ENCODE results near the gene KCNMB1. TPM values are rescaled to one million over a fixed set of nuclear protein-coding genes. Genes with fewer than 3 reads are reported as not detected.

The KCNMB1 gene
- total RNA-seq, 6 experiments from 2014 or later: not detected

DNA sequence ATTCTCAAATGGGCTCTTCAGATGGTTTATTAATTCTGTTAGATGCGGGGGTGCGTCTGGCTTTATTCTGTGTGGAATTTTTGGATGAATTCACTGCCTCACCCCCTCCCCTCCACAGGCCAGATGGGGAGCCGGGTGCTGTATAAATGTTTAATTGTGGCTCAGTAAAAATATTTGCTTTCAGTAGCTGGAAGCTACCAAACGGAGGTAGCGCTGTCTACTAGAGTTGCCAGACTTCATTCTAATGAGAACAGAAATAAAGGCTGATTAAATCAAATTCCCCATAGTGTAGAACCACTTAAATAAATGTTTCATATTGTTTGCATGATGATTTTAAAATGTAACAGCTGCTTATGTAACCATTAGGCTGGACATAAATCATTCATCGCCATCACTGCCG is 34.5 kb upstream of the KCNMB1 start:
- TF ChIP-seq, protein P1, sequence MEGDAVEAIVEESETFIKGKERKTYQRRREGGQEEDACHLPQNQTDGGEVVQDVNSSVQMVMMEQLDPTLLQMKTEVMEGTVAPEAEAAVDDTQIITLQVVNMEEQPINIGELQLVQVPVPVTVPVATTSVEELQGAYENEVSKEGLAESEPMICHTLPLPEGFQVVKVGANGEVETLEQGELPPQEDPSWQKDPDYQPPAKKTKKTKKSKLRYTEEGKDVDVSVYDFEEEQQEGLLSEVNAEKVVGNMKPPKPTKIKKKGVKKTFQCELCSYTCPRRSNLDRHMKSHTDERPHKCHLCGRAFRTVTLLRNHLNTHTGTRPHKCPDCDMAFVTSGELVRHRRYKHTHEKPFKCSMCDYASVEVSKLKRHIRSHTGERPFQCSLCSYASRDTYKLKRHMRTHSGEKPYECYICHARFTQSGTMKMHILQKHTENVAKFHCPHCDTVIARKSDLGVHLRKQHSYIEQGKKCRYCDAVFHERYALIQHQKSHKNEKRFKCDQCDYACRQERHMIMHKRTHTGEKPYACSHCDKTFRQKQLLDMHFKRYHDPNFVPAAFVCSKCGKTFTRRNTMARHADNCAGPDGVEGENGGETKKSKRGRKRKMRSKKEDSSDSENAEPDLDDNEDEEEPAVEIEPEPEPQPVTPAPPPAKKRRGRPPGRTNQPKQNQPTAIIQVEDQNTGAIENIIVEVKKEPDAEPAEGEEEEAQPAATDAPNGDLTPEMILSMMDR (IDR thresholded peaks at IDR 0.05): no peak
- H3K27me3 Mint-ChIP-seq (ENCODE audit: insufficient read depth): peaks cover 18% of the 10 kb centered on the region
- DNase-seq: no peak
- H3K9me3 Mint-ChIP-seq: no peaks in the 10 kb centered on the region
- H3K4me3 Mint-ChIP-seq: no peak overlapping the region
- H3K27ac Mint-ChIP-seq: no peak overlapping the region
- no peaks in the 10 kb centered on the region for H3K36me3 Mint-ChIP-seq (ENCODE audit: low read depth)
- peaks cover 3% of the 10 kb centered on the region; the same call in 1 of the 2 replicates for H3K4me1 Mint-ChIP-seq (ENCODE audit: low read depth)

DNA sequence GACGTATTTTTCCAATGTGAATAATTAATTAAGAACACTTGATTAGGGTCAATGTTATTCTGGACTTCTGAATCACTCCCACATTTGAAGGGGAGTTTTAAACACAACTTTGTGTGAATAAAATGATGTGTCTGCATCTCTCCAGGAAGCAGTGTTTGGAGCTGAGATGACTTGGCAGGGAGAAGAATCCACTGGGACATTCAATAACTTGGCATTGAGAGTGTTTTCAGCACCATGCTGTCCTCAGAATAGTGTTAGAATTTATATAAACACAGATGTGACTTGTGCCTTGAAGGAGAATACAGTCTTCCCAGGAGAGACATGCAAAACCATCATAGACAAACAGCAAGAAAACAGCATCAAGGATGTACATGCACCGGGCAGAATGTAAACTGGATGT is 32.7 kb upstream of the KCNMB1 start:
- TF ChIP-seq, protein P1 (IDR thresholded peaks at IDR 0.05): no peak
- H3K9me3 Mint-ChIP-seq: no peaks in the 10 kb centered on the region
- H3K4me1 Mint-ChIP-seq (ENCODE audit: low read depth): peaks cover 6% of the 10 kb centered on the region; the same call in 1 of the 2 replicates
- peaks cover 17% of the 10 kb centered on the region for H3K27me3 Mint-ChIP-seq (ENCODE audit: insufficient read depth)
- no peak overlapping the region for H3K4me3 Mint-ChIP-seq
- no peak overlapping the region for H3K27ac Mint-ChIP-seq
- no peak for DNase-seq
- no peaks in the 10 kb centered on the region for H3K36me3 Mint-ChIP-seq (ENCODE audit: low read depth)

DNA sequence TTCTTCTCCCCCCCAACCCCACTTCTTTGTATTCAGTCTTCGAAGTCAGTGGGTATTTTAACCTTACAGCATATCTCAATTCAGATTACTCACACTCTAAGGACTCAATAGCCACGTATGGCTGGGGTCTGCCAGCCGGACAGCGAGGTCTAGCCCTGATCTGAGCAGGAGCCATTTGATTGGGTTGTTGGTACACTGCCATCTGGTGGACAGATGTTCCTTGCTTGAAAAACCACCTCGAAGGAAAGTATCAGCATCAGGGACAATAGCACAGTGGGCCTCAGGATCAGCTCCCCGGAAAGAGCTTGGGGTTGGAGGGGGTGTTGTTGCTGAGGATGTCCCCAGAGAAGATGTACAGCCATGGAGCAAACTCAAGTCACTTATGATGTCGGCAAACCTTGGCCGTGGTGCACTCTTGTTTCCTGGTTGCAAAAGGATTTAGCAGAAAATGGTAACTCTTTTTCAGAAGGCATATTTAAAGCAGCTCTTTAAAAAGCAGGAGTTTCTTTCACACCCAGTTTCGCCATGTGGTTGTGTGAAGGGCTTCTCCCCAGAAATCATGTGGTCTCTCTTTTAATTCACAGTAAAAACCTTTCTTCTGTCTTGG is 31.7 kb upstream of the KCNMB1 start:
- H3K4me3 Mint-ChIP-seq: no peak overlapping the region
- no peaks in the 10 kb centered on the region for H3K36me3 Mint-ChIP-seq (ENCODE audit: low read depth)
- H3K27ac Mint-ChIP-seq: no peak overlapping the region
- H3K9me3 Mint-ChIP-seq: no peaks in the 10 kb centered on the region
- peaks cover 6% of the 10 kb centered on the region; the same call in 1 of the 2 replicates for H3K4me1 Mint-ChIP-seq (ENCODE audit: low read depth)
- H3K27me3 Mint-ChIP-seq (ENCODE audit: insufficient read depth): peaks cover 13% of the 10 kb centered on the region
- TF ChIP-seq, protein P1 (IDR thresholded peaks at IDR 0.05): peak; percentile 88
- DNase-seq: peak; percentile 43

DNA sequence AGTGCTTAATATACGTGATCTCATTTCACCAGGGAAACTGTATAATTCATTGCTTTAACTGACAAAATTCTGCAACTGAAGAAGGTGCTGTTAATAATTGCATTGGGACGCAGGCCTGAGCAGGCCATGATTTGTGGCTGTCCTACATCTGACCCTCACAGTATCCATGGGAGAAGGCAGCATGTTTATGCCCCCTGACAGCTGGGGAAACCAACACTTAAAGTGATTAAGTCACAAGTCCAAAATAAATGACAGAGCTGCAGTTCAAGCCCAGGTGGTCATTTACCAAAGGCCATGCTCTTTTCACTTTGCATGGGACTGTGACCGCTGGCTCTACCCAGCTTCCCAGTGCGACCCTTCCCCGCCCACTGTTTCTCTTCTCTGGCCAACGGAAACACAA is 30.5 kb upstream of the KCNMB1 start:
- Mint-ChIP-seq H3K36me3 (ENCODE audit: low read depth) (no peaks in the 10 kb centered on the region), H3K4me3 (no peak overlapping the region), H3K4me1 (ENCODE audit: low read depth) (peaks cover 6% of the 10 kb centered on the region; the same call in 1 of the 2 replicates), H3K27ac (no peak overlapping the region), H3K9me3 (no peaks in the 10 kb centered on the region), H3K27me3 (ENCODE audit: insufficient read depth) (peaks cover 22% of the 10 kb centered on the region)
- no peak for DNase-seq
- TF ChIP-seq, protein P1 (IDR thresholded peaks at IDR 0.05): no peak

DNA sequence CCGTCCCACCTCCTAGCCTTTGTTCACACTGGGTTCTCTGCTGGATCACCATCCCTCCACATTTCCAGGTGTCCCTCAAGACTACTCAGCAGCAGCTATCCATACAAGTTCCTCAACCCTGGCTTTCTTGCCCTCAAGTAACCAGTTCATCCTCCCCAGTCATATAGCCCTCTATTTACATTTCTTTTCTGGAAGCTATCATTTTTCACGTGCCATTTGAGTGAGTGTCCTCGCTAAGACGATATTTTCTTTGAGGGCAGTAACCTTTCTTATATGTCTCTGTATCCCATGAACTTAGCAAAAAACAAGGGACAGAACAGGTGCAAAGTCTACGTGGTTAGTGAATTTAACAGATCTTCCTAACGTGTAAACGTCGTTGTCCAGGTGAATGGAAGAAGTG is 29.6 kb upstream of the KCNMB1 start:
- DNase-seq: no peak
- H3K9me3 Mint-ChIP-seq: no peaks in the 10 kb centered on the region
- H3K27ac Mint-ChIP-seq: no peak overlapping the region
- no peak overlapping the region for H3K4me3 Mint-ChIP-seq
- H3K27me3 Mint-ChIP-seq (ENCODE audit: insufficient read depth): peaks cover 23% of the 10 kb centered on the region
- no peaks in the 10 kb centered on the region for H3K36me3 Mint-ChIP-seq (ENCODE audit: low read depth)
- TF ChIP-seq, protein P1 (IDR thresholded peaks at IDR 0.05): no peak
- peaks cover 6% of the 10 kb centered on the region; the same call in 1 of the 2 replicates for H3K4me1 Mint-ChIP-seq (ENCODE audit: low read depth)
